ENCODE measurements around the gene SPEM3. TPM values are rescaled to one million over a fixed set of nuclear protein-coding genes. Genes with fewer than 3 reads are reported as not detected.

The SPEM3 gene
- total and polyA plus RNA-seq, 10 of the 15 experiments (the other 5 are each of a cell fraction or from before 2014, with no cell fraction given): not detected

DNA sequence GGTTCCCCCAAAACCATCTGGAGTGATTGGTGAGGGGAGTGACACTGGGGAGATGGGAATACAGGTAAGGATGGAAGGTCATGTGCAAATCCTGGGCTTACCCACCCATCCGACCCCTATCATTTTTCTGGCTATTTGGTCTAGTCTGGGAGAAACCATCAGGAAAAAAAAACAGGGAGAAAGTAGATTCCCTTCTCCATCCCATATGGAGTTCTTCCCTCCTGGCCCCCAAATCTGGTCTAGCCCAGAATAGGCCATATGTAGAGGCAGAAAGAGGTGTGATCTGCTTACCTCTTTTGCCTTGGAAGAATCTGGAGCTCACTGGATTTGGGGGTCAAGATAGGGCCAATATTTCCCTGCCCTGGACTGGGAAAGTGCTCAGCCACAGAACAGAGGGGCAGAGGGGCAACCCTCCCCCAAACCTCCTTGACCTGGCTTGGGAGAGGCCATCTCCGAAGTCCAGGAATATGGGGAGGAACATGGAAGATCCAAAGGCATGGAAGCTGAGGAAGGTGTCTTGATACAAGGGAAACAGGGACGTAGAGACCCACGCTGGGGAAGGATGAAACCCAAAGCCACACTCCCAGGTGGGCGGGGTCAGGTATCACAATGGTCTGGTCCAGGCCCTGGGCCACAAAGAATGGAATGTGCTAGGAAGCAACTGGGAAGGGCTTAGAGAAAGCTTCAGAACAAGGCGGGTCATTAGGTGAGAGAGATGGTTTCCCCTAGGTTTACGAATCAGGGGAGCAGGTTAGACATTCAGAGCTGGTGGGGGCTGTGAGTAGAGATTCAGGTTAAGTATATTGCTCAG, 32.4 kb downstream of the SPEM3 start (continued):
- no peak for TF ChIP-seq NFXL1 (IDR thresholded peaks at IDR 0.05; ENCODE audit: borderline replicate concordance)
- no peak for TF ChIP-seq CHD2 (IDR thresholded peaks at IDR 0.05; ENCODE audit: borderline replicate concordance, low read depth, low read length)
- TF ChIP-seq ESRRA (IDR thresholded peaks at IDR 0.05; ENCODE audit: low read length): no peak

DNA sequence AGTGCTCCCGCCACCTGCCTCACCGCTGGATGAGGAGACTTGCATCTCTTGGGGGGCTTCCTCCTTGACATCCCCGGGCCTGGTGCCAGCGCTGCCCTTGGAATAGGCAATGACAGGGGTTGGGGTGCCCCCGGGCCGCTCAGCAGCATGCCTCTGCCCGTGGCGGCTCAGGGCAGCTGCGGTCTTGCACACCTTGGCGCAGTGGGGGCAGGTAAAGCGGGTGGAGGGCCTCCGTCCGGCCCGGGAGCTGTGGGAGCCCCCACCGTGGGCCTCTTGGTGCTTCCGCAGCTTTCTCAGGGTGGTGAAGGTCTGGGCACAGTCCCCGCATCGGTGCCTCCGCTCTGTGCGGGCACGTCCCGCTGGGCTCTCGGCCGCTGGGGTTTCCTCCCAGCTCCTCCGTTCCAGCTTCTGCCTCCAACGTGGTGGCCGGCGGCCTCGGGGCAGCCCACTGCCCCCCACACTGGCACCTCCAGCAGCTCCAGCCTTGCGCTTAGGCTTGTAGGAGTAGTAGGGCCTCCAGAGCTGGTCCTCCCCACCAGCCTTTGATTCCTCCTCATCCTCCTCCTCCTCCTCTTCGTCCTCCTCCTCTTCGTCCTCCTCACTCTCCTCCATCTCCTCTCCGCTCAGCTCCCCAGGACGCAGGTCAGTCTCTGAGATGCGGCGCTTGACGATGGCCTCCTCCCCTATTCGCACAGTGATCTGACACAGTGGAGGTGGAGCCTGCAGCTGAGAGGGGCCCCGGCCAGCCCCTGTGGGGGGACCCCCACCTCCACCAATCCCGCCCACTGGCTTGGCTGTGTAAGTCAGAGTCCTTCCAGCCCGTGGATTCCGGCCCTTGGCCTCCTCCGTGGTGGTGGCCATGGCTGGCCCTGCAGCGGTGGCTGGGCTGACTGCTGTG, 34.1 kb downstream of the SPEM3 start:
- no peak for ATAC-seq
- FAIRE-seq: no peak
- no peaks in the 10 kb centered on the region for H3K79me2 ChIP-seq (ENCODE audit: control insufficient read depth, insufficient read depth, low read length)
- no peak overlapping the region for H3K4me2 ChIP-seq (ENCODE audit: control insufficient read depth, insufficient read depth)
- no peak overlapping the region for H3K27ac ChIP-seq (ENCODE audit: control insufficient read depth, insufficient read depth)
- BruUV-seq (replicated peaks): no TSS peak
- no peak overlapping the region for H3K4me3 ChIP-seq
- WGBS (ENCODE audit: insufficient coverage, insufficient replicate concordance, low lambda C conversion rate, missing lambda C conversion rate): 89% methylated on average over 42 of the region's 44 CpGs
- POLR2A ChIA-PET: interaction anchor here (0.5 kb wide), 1 partner anchor 12 kb away, joined by 6 read pairs; no protein-coding TSS in a partner anchor
- H3K27me3 ChIP-seq (replicated peaks in 1 of 2; ENCODE audit: control insufficient read depth in 2 of 2, insufficient read depth in 2 of 2, low read length in 1 of 2): no peaks in the 10 kb centered on the region
- in situ Hi-C loops (cut with MboI): no loop called here
- CTCF ChIA-PET: no interaction called here
- peaks cover 3 to 5% of the 10 kb centered on the region in 2 experiments; a peak in 3 of 4 replicates for H3K36me3 ChIP-seq (ENCODE audit: control insufficient read depth in 2 of 2, insufficient read depth in 2 of 2, low read length in 1 of 2)
- H2AFZ ChIP-seq (ENCODE audit: control insufficient read depth, low read depth, low read length): no peak overlapping the region
- peak; percentile 47 for TF ChIP-seq POLR2A (IDR thresholded peaks at IDR 0.05; ENCODE audit: low read depth, low read length)
- no peak for TF ChIP-seq GATAD2B (conservative IDR thresholded peaks at IDR 0.05; ENCODE audit: low read depth)
- no peak for DNase-seq (ENCODE audit: low read depth, low spot score)
- no peak overlapping the region for H3K9ac ChIP-seq (ENCODE audit: control insufficient read depth, insufficient read depth, low read length)
- intact Hi-C loops (cut with micrococcal nuclease; ENCODE audit: unreplicated experiment): no loop called here
- SMC1A ChIA-PET (ENCODE audit: uncharacterized antibody, unreplicated experiment): interaction anchor here (1.2 kb wide), 1 partner anchor 11 kb away, joined by 3 read pairs; no protein-coding TSS in a partner anchor
- no peaks in the 10 kb centered on the region for H4K20me1 ChIP-seq (ENCODE audit: control insufficient read depth, insufficient read depth)
- H3K4me1 ChIP-seq (ENCODE audit: control insufficient read depth, insufficient read depth, low read length): no peaks in the 10 kb centered on the region; the same call in 1 of the 2 replicates
- no peaks in the 10 kb centered on the region for H3K9me3 ChIP-seq (replicated peaks; ENCODE audit: control insufficient read depth, insufficient read depth, low read length)
- RAD21 ChIA-PET (ENCODE audit: unreplicated experiment): no interaction called here

Data from GM12878 (cell line).